ENCODE results near the gene DENND6B. TPM values are rescaled to one million over a fixed set of nuclear protein-coding genes. Genes with fewer than 3 reads are reported as not detected.

DENND6B gene
- total and polyA plus RNA-seq, 2 of the 13 experiments (the other 11 are each of a cell fraction or from before 2014, with no cell fraction given), result 0.95 to 3.8 TPM

- TF ChIP-seq ZBTB10 (CRISPR knock-in tag; IDR thresholded peaks at IDR 0.05; ENCODE audit: borderline replicate concordance), result no peak
- TF ChIP-seq HMGXB3 (CRISPR knock-in tag; IDR thresholded peaks at IDR 0.05; ENCODE audit: borderline replicate concordance), result no peak
- TF ChIP-seq FOXO4 (CRISPR knock-in tag; conservative IDR thresholded peaks at IDR 0.05), result no peak
- no peak for TF ChIP-seq CENPT (CRISPR knock-in tag; IDR thresholded peaks at IDR 0.05; ENCODE audit: low read depth)
- no peak for TF ChIP-seq RELA (CRISPR knock-in tag; IDR thresholded peaks at IDR 0.05)
- no peak for TF ChIP-seq HNF1B (CRISPR knock-in tag; IDR thresholded peaks at IDR 0.05)
- TF ChIP-seq DMTF1 (CRISPR knock-in tag; IDR thresholded peaks at IDR 0.05), result no peak
- TF ChIP-seq MTERF4 (CRISPR knock-in tag; IDR thresholded peaks at IDR 0.05), result no peak
- no peak for TF ChIP-seq ZFP36L1 (CRISPR knock-in tag; IDR thresholded peaks at IDR 0.05)
- no peak for TF ChIP-seq NCOA5 (CRISPR knock-in tag; IDR thresholded peaks at IDR 0.05)
- TF ChIP-seq ATF2 (CRISPR knock-in tag; IDR thresholded peaks at IDR 0.05), result no peak
Measured at GRCh38 chr22:50314455-50315288, 12.1 kb downstream of the DENND6B start (continued).

Measured in HepG2 (cell line).